Activated CD8-positive, alpha-beta T cell treated with anti-CD3 and anti-CD28 coated beads for 36 hours (primary cell): Measurements from ENCODE around the gene FERMT1. TPM values are rescaled to one million over a fixed set of nuclear protein-coding genes. Genes with fewer than 3 reads are reported as not detected.
"Not testable (repeated sequence)": the region's sequence is repeated elsewhere in the genome, so short reads cannot be mapped to it uniquely, and the experiment has no call there.

Experiments used
- ATAC-seq: fragments of 200-7000 bp; cut with Tn5 transposase; one replicate; pipeline ENCODE4 v1.10.0; 2021; ENCODE audit warnings: mild to moderate bottlenecking, moderate library complexity
- CTCF ChIA-PET: fragments of 350-600 bp; sonication (Branson Sonifier 250); formaldehyde crosslinking; loops from one replicate; lab custom pipeline; 2021; ENCODE audit warnings: antibody characterized with exemption; lab: Charles Lee
- POLR2A ChIA-PET: fragments of 350-600 bp; sonication (Branson Sonifier 250); formaldehyde crosslinking; loops from one replicate; lab custom pipeline; 2021; ENCODE audit warnings: antibody characterized with exemption; lab: Charles Lee
- DNase-seq: peaks from one replicate; pipeline ENCODE4 v3.0.0-alpha.2; 2020
- H3K27ac Mint-ChIP-seq: one replicate; pipeline ENCODE4 v1.8.0; 2021; ENCODE audit warnings: mild to moderate bottlenecking, mixed read lengths
- H3K27me3 Mint-ChIP-seq: one replicate; pipeline ENCODE4 v1.8.0; 2021; ENCODE audit warnings: mixed read lengths
- H3K36me3 Mint-ChIP-seq: one replicate; pipeline ENCODE4 v1.8.0; 2021; ENCODE audit warnings: low read depth, mixed read lengths
- H3K4me1 Mint-ChIP-seq: one replicate; pipeline ENCODE4 v1.8.0; 2021; ENCODE audit warnings: low read depth, mixed read lengths
- H3K4me3 Mint-ChIP-seq: one replicate; pipeline ENCODE4 v1.8.0; 2021; ENCODE audit warnings: mild to moderate bottlenecking, moderate library complexity, mixed read lengths
- H3K9me3 Mint-ChIP-seq: one replicate; pipeline ENCODE4 v1.8.0; 2021; ENCODE audit warnings: mixed read lengths
- CTCF ChIP-seq: fragments of 200-600 bp; IDR thresholded peaks from one replicate; pipeline ENCODE4 v1.8.0; 2022; ENCODE audit warnings: antibody characterized with exemption, mild to moderate bottlenecking
- intact Hi-C: fragments of 100-400 bp; cut with micrococcal nuclease; formaldehyde crosslinking; loops from one replicate; pipeline ENCODE4 v1.10.0; 2022
- total RNA-seq, 2 experiments: library from RNA; stranded (reverse); gene quantifications; one replicate each; pipeline ENCODE4 v1.2.3, GENCODE V29; 2021

The FERMT1 gene
- total RNA-seq, 2 experiments from 2014 or later = 0.09 to 0.52 TPM

GRCh38 chr20:6120491-6120988 lies 2.3 kb downstream of the FERMT1 start:
- intact Hi-C loops = no loop called here
- CTCF ChIA-PET = no interaction called here
- POLR2A ChIA-PET = no interaction called here
- no peaks in the 10 kb centered on the region for H3K9me3 Mint-ChIP-seq
- ATAC-seq (no peak), DNase-seq (no peak)
- H3K4me1 Mint-ChIP-seq = peaks cover 5% of the 10 kb centered on the region
- TF ChIP-seq CTCF = no peak
- H3K27me3 Mint-ChIP-seq = peaks cover 29% of the 10 kb centered on the region
- H3K36me3 Mint-ChIP-seq = no peaks in the 10 kb centered on the region
- no peak overlapping the region for H3K4me3 Mint-ChIP-seq
- no peak overlapping the region for H3K27ac Mint-ChIP-seq

GRCh38 chr20:6116758-6117157 lies 6.1 kb downstream of the FERMT1 start:
- Mint-ChIP-seq H3K4me3 (no peak overlapping the region), H3K9me3 (peaks cover 13% of the 10 kb centered on the region), H3K27ac (no peak overlapping the region), H3K27me3 (peaks cover 11% of the 10 kb centered on the region), H3K36me3 (no peaks in the 10 kb centered on the region), H3K4me1 (no peaks in the 10 kb centered on the region)
- no peak for ATAC-seq
- ChIA-PET POLR2A (no interaction called here), CTCF (no interaction called here)
- no peak for TF ChIP-seq CTCF
- no peak for DNase-seq
- intact Hi-C loops = no loop called here

GRCh38 chr20:6115221-6115895 lies 7.5 kb downstream of the FERMT1 start:
- ATAC-seq (no peak), DNase-seq (no peak)
- Mint-ChIP-seq H3K4me3 (no peak overlapping the region), H3K27ac (no peak overlapping the region), H3K9me3 (peaks cover 13% of the 10 kb centered on the region), H3K27me3 (peaks cover 8% of the 10 kb centered on the region), H3K36me3 (no peaks in the 10 kb centered on the region), H3K4me1 (no peaks in the 10 kb centered on the region)
- intact Hi-C loops = no loop called here
- CTCF ChIA-PET = interaction anchor here (0.6 kb wide), 1 partner anchor 1623 kb away, joined by 3 read pairs; no protein-coding TSS in a partner anchor
- POLR2A ChIA-PET = no interaction called here
- TF ChIP-seq CTCF = no peak

- no peak for TF ChIP-seq CTCF
- H3K9me3 Mint-ChIP-seq = peaks cover 13% of the 10 kb centered on the region
- DNase-seq (no peak), ATAC-seq (no peak)
- no peak overlapping the region for H3K27ac Mint-ChIP-seq
- CTCF ChIA-PET = interaction anchor here (0.6 kb wide), 1 partner anchor 1624 kb away, joined by 3 read pairs; no protein-coding TSS in a partner anchor
- intact Hi-C loops = no loop called here
- POLR2A ChIA-PET = no interaction called here
- no peaks in the 10 kb centered on the region for H3K4me1 Mint-ChIP-seq
- peaks cover 8% of the 10 kb centered on the region for H3K27me3 Mint-ChIP-seq
- no peaks in the 10 kb centered on the region for H3K36me3 Mint-ChIP-seq
- H3K4me3 Mint-ChIP-seq = no peak overlapping the region
These were observed 8.1 kb downstream of the FERMT1 start for GRCh38 chr20:6114696-6115095.

- intact Hi-C loops = no loop called here
- POLR2A ChIA-PET = no interaction called here
- TF ChIP-seq CTCF = no peak
- no peak for DNase-seq
- H3K9me3 Mint-ChIP-seq = peaks cover 13% of the 10 kb centered on the region
- peaks cover 2% of the 10 kb centered on the region for H3K27me3 Mint-ChIP-seq
- no peaks in the 10 kb centered on the region for H3K36me3 Mint-ChIP-seq
- H3K4me3 Mint-ChIP-seq = no peak overlapping the region
- ATAC-seq = no peak
- H3K27ac Mint-ChIP-seq = no peak overlapping the region
- no peaks in the 10 kb centered on the region for H3K4me1 Mint-ChIP-seq
- CTCF ChIA-PET = no interaction called here
These were observed 8.9 kb downstream of the FERMT1 start for GRCh38 chr20:6113951-6114350.

GRCh38 chr20:6112965-6113364 lies 9.9 kb downstream of the FERMT1 start:
- H3K27ac Mint-ChIP-seq, H3K36me3 Mint-ChIP-seq, H3K27me3 Mint-ChIP-seq, ATAC-seq, POLR2A ChIA-PET, intact Hi-C loops, CTCF ChIA-PET, DNase-seq, H3K4me3 Mint-ChIP-seq, H3K4me1 Mint-ChIP-seq: not testable (repeated sequence)
- H3K9me3 Mint-ChIP-seq = peaks cover 13% of the 10 kb centered on the region
